Lower leg skin (tissue), 3 donors: ENCODE results near the gene SBNO2.

Source experiments
- POLR2A ChIP-seq, 2 donors: fragments of 450-650 bp; IDR thresholded peaks; one replicate each; pipeline ENCODE4 v1.6.1; 2016 to 2017; ENCODE audit warnings: antibody characterized with exemption in 2 of 2, mild to moderate bottlenecking in 1 of 2, moderate library complexity in 1 of 2
- TF ChIP-seq, protein P1 (sequence below), 3 donors: fragments of 450-650 bp; IDR thresholded peaks; one replicate each; pipeline ENCODE4 v1.5.1; 2016; ENCODE audit warnings: antibody characterized with exemption in 3 of 3, mild to moderate bottlenecking in 3 of 3, moderate library complexity in 2 of 3

DNA sequence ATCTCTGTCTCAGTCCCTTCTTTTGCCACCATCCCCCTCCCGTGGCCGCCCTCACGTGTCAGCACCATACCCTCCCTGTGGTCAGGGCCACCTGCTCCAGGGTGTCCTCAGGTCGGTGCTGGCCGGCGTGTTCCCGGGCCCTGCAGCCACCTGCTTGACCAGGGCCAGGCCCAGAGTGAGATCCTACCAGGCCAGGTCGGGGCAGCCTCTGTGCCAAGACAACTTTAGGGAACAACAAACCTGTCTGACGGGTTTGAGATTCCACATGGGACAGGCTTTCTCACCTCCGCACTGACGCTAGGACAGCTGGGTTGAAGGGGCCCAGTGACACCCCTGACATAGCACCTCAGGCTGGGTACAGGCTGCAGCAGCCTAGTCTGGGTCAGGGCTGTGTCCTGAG is 7.5 kb upstream of the SBNO2 start:
- TF ChIP-seq, protein P1, sequence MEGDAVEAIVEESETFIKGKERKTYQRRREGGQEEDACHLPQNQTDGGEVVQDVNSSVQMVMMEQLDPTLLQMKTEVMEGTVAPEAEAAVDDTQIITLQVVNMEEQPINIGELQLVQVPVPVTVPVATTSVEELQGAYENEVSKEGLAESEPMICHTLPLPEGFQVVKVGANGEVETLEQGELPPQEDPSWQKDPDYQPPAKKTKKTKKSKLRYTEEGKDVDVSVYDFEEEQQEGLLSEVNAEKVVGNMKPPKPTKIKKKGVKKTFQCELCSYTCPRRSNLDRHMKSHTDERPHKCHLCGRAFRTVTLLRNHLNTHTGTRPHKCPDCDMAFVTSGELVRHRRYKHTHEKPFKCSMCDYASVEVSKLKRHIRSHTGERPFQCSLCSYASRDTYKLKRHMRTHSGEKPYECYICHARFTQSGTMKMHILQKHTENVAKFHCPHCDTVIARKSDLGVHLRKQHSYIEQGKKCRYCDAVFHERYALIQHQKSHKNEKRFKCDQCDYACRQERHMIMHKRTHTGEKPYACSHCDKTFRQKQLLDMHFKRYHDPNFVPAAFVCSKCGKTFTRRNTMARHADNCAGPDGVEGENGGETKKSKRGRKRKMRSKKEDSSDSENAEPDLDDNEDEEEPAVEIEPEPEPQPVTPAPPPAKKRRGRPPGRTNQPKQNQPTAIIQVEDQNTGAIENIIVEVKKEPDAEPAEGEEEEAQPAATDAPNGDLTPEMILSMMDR (IDR thresholded peaks at IDR 0.05), result no peak
- TF ChIP-seq POLR2A (IDR thresholded peaks at IDR 0.05), result no peak
